GM12892 (cell line): ENCODE data around the gene TPO.
"Not testable (repeated sequence)": the region's sequence is repeated elsewhere in the genome, so short reads cannot be mapped to it uniquely, and the experiment has no call there.

Source experiments
- POLR2A ChIP-seq: IDR thresholded peaks from 2 replicates; pipeline ENCODE4 v1.6.1; 2011; ENCODE audit warnings: low read depth, low read length, control low read depth
- POLR2AphosphoS5 ChIP-seq: IDR thresholded peaks from 2 replicates; pipeline ENCODE4 v1.6.1; 2011; ENCODE audit warnings: low read depth, low read length, control low read depth
- TAF1 ChIP-seq: IDR thresholded peaks from 2 replicates; pipeline ENCODE4 v1.6.1; 2011; ENCODE audit warnings: low read depth, mild to moderate bottlenecking, control low read depth, low read length, borderline replicate concordance

DNA sequence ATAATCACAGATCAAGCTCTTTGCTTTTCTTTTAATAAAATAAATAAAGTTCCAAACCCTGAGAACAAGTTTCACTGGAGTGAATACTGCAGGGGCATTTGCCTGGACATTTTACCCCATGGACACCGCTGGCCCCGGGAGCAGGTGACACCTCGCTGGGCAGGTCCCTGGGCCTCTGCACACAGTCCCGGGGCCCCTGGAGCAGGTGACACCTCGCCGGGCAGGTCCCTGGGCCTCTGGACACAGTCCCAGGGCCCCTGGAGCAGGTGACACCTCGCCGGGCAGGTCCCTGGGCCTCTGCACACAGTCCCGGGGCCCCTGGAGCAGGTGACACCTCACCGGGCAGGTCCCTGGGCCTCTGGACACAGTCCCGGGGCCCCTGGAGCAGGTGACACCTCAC, 1.6 kb downstream of the TPO start:
- not testable (repeated sequence) for TF ChIP-seq POLR2A, POLR2AphosphoS5, TAF1
